PC-9 (cell line): ENCODE measurements around the gene SMIM21.

Source experiments
- EZH2 ChIP-seq: fragments of 200-600 bp; sonication (generic); IDR thresholded peaks from 2 replicates; pipeline ENCODE4 v1.8.0; 2017; ENCODE audit warnings: antibody characterized with exemption, low read depth
- TF ChIP-seq, protein P1 (sequence below): fragments of 200-600 bp; sonication (generic); conservative IDR thresholded peaks from 2 replicates; pipeline ENCODE4 v1.6.1; 2017; ENCODE audit warnings: mixed run types, antibody characterized with exemption, mild to moderate bottlenecking, moderate library complexity

- no peak for TF ChIP-seq EZH2
- TF ChIP-seq, protein P1, sequence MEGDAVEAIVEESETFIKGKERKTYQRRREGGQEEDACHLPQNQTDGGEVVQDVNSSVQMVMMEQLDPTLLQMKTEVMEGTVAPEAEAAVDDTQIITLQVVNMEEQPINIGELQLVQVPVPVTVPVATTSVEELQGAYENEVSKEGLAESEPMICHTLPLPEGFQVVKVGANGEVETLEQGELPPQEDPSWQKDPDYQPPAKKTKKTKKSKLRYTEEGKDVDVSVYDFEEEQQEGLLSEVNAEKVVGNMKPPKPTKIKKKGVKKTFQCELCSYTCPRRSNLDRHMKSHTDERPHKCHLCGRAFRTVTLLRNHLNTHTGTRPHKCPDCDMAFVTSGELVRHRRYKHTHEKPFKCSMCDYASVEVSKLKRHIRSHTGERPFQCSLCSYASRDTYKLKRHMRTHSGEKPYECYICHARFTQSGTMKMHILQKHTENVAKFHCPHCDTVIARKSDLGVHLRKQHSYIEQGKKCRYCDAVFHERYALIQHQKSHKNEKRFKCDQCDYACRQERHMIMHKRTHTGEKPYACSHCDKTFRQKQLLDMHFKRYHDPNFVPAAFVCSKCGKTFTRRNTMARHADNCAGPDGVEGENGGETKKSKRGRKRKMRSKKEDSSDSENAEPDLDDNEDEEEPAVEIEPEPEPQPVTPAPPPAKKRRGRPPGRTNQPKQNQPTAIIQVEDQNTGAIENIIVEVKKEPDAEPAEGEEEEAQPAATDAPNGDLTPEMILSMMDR: no peak
These were observed 19.8 kb downstream of the SMIM21 start for GRCh38 chr18:75407468-75408437.
